Tibial artery (tissue), 4 donors: ENCODE data around the gene HPS1.

ENCODE experiments used
- DNase-seq, 2 donors: peaks; one replicate each; pipeline ENCODE4 v3.0.0-alpha.2; 2019
- H3K27ac ChIP-seq, 2 donors: fragments of 200-600 bp; sonication (generic) in 1 of 2; 1 replicate in 1 of 2; 2 replicates in 1 of 2; pipeline ENCODE4 v1.5.1; 2018 to 2019; ENCODE audit warnings: mild to moderate bottlenecking in 1 of 2
- H3K27me3 ChIP-seq, 2 donors: fragments of 200-600 bp; sonication (generic) in 1 of 2; one replicate each; pipeline versions ENCODE4 v1.5.1 to v1.6.0; 2016 to 2019
- H3K36me3 ChIP-seq, 3 donors: fragments of 200-600 bp; sonication (generic) in 2 of 3; one replicate each; pipeline ENCODE4 v1.5.1; 2016 to 2019; ENCODE audit warnings: mild to moderate bottlenecking in 2 of 3
- H3K4me1 ChIP-seq, 4 donors: fragments of 200-600 bp; sonication (generic) in 2 of 4; 1 replicate in 3 of 4; 2 replicates in 1 of 4; pipeline ENCODE4 v1.5.1; 2016 to 2019
- H3K4me3 ChIP-seq, 2 donors: fragments of 200-600 bp; sonication (generic) in 1 of 2; 1 replicate in 1 of 2; 2 replicates in 1 of 2; pipeline ENCODE4 v1.5.1; 2018 to 2019; ENCODE audit warnings: mild to moderate bottlenecking in 2 of 2
- H3K9me3 ChIP-seq, 3 donors: fragments of 200-600 bp; sonication (generic) in 1 of 3; one replicate each; pipeline ENCODE4 v1.5.1; 2016 to 2019
- intact Hi-C: fragments of 100-400 bp; cut with DNase I; formaldehyde crosslinking; loops from one replicate; pipeline ENCODE4 v1.15.0; 2023; ENCODE audit warnings: low total_unique reads
- TF ChIP-seq, protein P1 (sequence below), 2 experiments: fragments of 200-600 bp in 1 of 2; fragments of 450-650 bp in 1 of 2; IDR thresholded peaks; one replicate each; pipeline ENCODE4 v1.5.1; 2017 to 2019; ENCODE audit warnings: antibody characterized with exemption in 2 of 2, mild to moderate bottlenecking in 1 of 2, moderate library complexity in 1 of 2

HPS1 gene

DNA sequence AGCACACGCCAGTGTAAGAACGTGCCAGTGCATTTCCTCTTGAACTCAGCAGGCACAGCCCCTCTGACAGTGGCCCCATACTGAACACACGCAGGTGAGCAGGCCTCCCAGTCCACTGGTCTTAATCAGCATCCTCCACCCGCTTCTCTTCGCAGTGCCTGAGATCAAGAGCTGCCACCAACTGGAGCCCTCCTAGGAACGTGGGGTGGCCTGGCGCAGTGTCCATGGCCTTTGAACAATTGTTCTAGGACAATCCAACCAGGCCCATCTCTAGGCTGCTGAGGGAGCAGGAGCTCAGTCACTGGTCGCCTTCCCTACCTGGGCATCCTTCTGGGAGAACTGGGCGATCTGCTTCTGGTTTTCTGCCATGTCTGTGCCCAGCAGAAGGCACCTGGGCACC is 47.0 kb downstream of the HPS1 start:
- peaks cover 23 to 74% (median 36%) of the 10 kb centered on the region in 3 donors for H3K36me3 ChIP-seq
- H3K27me3 ChIP-seq: no peaks in the 10 kb centered on the region
- no peaks in the 10 kb centered on the region for H3K4me1 ChIP-seq
- DNase-seq: no peak
- H3K4me3 ChIP-seq: no peak overlapping the region
- intact Hi-C loops: no loop called here
- TF ChIP-seq, protein P1, sequence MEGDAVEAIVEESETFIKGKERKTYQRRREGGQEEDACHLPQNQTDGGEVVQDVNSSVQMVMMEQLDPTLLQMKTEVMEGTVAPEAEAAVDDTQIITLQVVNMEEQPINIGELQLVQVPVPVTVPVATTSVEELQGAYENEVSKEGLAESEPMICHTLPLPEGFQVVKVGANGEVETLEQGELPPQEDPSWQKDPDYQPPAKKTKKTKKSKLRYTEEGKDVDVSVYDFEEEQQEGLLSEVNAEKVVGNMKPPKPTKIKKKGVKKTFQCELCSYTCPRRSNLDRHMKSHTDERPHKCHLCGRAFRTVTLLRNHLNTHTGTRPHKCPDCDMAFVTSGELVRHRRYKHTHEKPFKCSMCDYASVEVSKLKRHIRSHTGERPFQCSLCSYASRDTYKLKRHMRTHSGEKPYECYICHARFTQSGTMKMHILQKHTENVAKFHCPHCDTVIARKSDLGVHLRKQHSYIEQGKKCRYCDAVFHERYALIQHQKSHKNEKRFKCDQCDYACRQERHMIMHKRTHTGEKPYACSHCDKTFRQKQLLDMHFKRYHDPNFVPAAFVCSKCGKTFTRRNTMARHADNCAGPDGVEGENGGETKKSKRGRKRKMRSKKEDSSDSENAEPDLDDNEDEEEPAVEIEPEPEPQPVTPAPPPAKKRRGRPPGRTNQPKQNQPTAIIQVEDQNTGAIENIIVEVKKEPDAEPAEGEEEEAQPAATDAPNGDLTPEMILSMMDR (IDR thresholded peaks at IDR 0.05): no peak
- no peak overlapping the region for H3K27ac ChIP-seq
- no peaks in the 10 kb centered on the region for H3K9me3 ChIP-seq

DNA sequence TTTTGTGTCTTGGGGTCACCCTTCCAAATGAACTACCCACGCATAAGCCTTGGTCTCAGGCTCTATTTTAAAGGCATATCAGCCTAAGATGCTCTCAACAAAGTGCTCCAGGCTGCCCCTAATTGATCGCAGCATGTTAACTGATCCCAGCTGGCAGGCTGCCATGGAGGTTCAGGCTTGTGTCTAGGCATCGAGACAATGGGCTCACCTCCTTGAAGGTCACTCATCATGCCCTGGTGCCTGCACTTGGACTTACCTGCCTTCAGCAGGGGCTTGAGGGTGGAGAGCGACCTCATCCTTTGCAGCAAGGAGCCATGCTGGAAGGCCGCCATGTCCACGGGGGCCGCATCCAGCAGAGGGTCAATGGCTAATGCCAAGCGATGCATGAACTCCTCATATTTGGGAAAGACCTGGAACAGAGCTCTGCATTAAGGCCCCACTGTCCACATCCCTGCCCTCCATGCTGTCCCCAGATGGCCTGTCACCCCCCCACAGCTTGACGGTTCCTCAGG is 49.6 kb downstream of the HPS1 start:
- Histone ChIP-seq H3K27ac (no peak overlapping the region), H3K4me1 (peaks cover 0 to 3% (median 1%) of the 10 kb centered on the region in 4 donors), H3K36me3 (peaks cover 23 to 66% (median 35%) of the 10 kb centered on the region in 3 donors), H3K9me3 (no peaks in the 10 kb centered on the region), H3K4me3 (no peak overlapping the region), H3K27me3 (no peaks in the 10 kb centered on the region)
- intact Hi-C loops: no loop called here
- DNase-seq: no peak
- TF ChIP-seq, protein P1 (IDR thresholded peaks at IDR 0.05): no peak

DNA sequence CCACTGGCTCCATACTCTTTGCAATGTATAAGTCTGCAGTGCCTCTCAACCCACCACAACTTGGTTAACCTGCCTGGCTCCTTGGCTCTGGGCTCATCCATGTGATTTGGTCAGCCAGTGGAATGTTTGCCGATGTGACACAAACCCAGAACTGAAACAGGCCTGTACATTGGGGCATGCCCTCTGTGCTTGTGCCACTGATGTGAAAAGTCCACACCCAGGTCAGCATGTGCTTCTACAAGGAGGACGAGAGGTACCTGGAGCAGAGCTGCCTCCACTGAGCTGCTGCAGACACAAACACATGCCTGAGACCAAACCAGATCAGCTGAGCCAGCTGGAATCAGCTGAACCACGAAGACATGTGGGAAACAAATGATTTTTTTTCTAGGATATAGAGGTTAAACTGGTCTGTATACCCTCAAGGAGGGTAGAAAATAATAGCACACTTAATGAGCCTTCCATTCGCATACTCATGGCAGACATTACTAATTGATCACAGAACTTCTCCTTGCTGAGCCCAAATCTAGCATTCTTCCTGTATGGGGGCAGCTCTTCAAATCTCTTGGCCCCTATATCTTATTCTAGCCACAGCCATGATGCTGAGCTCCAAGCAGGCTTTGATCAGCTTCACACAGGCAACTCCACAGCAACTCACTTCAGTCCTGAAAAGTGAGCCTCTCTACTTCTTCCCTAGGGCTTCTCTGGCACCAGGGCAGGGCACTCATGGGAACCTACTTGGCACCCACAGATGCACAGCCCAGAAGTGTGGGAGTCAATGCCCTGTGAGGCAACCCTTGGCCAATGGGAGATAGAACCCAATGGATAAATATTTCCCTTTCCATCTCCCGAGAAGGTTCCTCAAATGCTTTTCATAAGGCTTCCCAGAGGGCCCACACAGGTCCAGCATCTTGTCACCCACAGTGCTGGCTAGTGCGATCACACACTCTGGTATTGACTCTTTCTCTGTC is 50.4 kb downstream of the HPS1 start:
- H3K9me3 ChIP-seq: no peaks in the 10 kb centered on the region
- H3K36me3 ChIP-seq: peaks cover 23 to 65% (median 35%) of the 10 kb centered on the region in 3 donors
- TF ChIP-seq, protein P1 (IDR thresholded peaks at IDR 0.05): no peak
- intact Hi-C loops: no loop called here
- no peak for DNase-seq
- no peak overlapping the region for H3K4me3 ChIP-seq
- peaks cover 0 to 11% (median 6%) of the 10 kb centered on the region in 4 donors for H3K4me1 ChIP-seq
- H3K27me3 ChIP-seq: no peaks in the 10 kb centered on the region
- no peak overlapping the region for H3K27ac ChIP-seq

DNA sequence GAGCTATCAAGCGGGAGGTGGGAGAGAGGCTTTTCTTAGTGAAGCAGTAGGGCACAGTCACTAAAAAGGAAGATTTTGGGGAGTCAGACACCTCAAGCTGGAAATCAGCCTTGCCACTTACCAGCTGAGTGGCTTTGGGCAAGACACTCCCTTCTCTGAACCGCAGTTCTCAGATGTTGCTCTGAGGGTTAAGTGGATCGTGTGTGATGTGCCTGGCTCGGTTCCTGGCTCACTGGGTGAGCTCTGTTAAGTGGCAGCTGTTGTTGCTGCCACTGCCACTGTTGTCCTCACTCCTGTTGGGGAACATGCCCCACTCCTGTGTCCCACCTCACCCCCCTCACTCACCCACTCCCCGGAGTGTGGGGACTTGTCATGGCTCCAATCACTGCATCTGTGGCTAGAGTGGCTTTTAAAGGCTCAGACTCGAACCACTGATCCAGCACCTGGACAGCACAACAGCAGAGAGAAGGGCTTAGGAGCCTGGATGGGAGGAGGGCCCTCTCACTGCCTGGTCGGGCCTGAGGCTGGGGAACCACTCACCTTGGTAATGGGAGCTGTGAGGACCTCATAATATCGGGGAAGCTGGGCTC is 51.8 kb downstream of the HPS1 start:
- no peak for DNase-seq
- H3K27ac ChIP-seq: no peak overlapping the region
- no peak overlapping the region for H3K4me3 ChIP-seq
- TF ChIP-seq, protein P1 (IDR thresholded peaks at IDR 0.05): no peak
- intact Hi-C loops: no loop called here
- H3K4me1 ChIP-seq: peaks cover 0 to 14% (median 7%) of the 10 kb centered on the region in 4 donors
- H3K36me3 ChIP-seq: peaks cover 23 to 68% (median 35%) of the 10 kb centered on the region in 3 donors
- H3K27me3 ChIP-seq: no peaks in the 10 kb centered on the region
- H3K9me3 ChIP-seq: no peaks in the 10 kb centered on the region

DNA sequence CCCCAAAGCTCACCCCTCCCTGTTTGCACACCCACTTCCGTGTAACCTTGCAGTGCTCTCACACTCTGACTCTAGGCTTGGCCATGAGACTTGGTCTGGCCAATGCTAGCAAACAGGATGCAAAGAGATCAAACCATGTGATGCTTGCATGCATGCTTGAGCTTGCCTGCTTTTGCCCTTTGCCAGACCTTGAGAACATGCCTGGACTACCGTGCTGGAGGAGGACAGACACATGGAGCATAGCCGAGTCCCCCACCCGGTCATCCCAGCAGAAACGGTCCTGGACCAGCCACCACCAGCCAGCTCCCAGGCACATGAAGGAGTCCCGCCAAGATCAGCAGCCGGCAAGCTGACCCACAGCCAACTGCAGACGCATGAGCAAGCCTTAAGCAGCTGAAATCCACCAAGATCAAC is 55.1 kb downstream of the HPS1 start:
- Histone ChIP-seq H3K9me3 (no peaks in the 10 kb centered on the region), H3K27me3 (no peaks in the 10 kb centered on the region), H3K4me3 (no peak overlapping the region), H3K36me3 (peaks cover 12 to 54% (median 24%) of the 10 kb centered on the region in 3 donors), H3K27ac (no peak overlapping the region), H3K4me1 (peaks cover 0 to 14% (median 7%) of the 10 kb centered on the region in 4 donors)
- intact Hi-C loops: no loop called here
- TF ChIP-seq, protein P1 (IDR thresholded peaks at IDR 0.05): no peak
- peak; percentile 71 to 84 for DNase-seq
